Endometrium (tissue), 2 donors: ENCODE results near the gene ZFP2.
A peak's percentile ranks its signal among the peaks of the same experiment; 100 is the strongest.
"Not testable (repeated sequence)": the region's sequence is repeated elsewhere in the genome, so short reads cannot be mapped to it uniquely, and the experiment has no call there.

ENCODE experiments used
- FAIRE-seq: peaks from 2 replicates; lab custom pipeline; 2012; peaks lifted over from hg19 to GRCh38; lab: Jason Lieb, UNC
- donor health status: control.
- donor health status: control.

ZFP2 gene

DNA sequence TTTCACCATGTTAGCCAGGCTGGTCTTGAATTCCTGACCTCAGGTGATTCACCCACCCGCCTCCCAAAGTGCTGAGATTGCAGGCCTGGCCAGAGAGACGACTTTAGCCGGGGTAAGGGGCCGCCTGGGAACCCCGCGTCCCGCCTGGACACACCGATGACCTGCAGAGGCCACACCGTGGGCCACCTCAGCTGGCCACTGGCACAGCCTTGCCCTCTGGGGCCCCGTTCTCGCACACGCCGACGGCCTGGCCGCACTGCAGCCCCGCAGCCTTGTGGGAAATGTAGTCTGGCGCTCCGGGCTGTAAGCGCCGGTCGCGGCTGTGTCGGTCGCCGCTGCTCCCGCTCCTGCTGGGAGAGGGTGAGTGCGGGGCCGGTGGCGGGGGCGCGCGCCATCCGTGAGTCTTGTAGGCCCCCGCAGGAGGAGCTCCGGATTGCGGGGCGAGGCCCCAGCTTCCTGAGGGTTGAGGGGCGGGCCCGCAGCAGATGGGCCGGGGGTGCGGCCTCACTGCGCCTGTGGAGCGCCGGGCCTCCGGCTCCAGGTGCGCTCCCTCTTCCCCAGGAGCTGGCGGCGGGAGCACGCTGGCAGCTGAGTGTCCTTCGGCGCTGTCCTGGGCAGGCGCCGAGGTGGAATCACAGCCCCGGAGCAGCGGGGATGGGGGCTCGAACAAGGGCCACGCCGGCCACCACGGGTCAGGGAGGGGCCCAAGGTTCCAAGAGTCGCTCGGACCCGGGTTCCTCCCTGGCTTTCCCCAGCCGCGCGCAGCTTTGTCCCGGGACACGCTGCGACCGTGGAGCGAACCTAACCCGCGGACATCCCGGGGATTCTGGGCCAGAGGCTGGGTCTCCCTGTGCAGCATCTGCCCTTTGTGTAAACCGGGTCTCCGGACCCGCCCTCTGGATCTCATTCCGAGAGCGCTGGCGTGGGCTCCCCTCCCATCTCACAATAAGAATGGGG lies at the start of gene ZFP2:
TSS of gene ZFP2 (plus strand) at position 299 of the 957 bp plus-strand sequence. CDS start 35,401 bp downstream, outside the sequence.
- FAIRE-seq, result no peak

GRCh38 chr5:178849316-178849715 lies 46.4 kb upstream of the ZFP2 start:
- FAIRE-seq, result no peak

DNA sequence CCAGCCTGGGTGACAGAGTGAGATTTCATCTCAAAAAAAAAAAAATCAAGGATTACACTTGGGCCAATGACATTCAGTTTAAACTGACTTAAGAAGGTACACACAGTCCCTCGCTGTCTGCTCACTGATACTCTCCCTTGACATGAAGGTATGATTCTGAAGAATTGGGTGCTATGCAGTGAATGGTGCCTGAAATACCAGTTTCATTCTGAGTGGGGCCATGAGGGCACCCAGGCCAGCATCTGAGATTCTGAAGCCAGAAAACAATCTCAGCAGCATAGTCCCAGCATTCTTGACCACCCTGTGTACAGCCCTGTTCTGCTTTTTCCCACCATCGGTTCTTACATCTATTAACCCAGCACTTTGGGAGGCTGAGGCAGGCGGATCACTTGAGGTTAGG lies 43.8 kb upstream of the ZFP2 start:
- FAIRE-seq, result no peak

DNA sequence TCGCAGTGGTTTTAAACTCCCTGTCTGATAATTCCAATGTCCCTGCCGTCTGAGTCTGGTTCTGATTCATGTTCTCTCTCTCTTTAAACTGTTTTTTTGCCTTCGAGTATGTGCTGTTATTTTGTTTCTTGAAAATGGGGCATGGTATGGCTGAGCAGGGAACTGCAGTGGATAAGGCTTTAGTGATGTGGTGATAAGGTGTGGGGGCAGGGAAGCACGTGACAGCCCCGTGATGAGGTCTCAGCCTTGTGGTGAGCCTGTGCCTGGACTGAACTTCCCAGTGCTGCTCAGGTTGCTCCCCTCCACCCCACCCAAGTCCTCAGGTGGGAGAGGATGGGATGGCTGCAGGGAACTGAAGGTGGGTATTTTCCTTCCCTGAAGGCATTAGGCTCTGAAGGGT lies 41.4 kb upstream of the ZFP2 start:
- FAIRE-seq, result no peak

GRCh38 chr5:178859625-178860521 lies 35.8 kb upstream of the ZFP2 start, which contains the start of gene ZNF354B:
ZNF354B (plus strand) TSS chr5:178859953; CDS start chr5:178861048, 1,095 bp downstream.
- peak; percentile 86 for FAIRE-seq

- FAIRE-seq, result not testable (repeated sequence)
Measured at GRCh38 chr5:178860615-178861014, 35.1 kb upstream of the ZFP2 start.

DNA sequence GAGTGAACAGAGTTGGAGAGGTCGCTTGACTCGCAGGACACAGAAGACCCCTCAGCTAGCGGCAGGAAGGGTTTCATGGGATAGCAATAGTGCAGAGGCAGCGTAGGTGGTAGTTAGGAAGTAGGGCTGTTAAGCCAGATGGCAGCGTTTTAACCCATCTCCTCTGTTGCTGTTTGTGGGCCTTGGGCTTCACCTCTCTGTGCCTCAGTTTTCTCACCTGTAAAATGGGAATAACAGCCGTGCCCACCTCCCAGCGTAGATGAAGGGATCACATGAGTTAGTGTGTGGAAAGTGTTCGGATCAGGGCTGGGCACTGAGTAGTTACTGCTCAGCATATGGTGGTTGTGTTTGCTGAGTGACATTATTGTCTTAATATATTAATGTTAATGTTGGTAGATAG lies 34.1 kb upstream of the ZFP2 start:
- no peak for FAIRE-seq

DNA sequence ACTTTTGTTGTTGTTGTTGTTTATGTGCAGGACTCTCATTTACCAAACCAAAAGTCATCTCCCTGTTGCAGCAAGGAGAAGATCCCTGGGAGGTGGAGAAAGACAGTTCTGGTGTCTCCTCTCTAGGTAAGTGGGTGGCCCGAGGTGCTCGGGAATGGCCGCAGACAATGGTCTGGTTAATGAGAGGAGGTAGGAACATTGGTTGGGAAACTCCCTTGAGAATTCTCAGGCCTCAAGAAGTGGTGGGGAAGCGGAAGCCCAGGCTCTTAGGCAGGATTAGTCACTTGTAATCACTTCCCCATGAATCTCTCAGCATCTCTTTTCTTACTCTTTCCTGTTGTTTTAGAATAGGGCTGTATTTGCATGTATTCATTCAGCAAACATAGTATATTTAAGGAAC lies 28.8 kb upstream of the ZFP2 start:
- FAIRE-seq, result no peak

DNA sequence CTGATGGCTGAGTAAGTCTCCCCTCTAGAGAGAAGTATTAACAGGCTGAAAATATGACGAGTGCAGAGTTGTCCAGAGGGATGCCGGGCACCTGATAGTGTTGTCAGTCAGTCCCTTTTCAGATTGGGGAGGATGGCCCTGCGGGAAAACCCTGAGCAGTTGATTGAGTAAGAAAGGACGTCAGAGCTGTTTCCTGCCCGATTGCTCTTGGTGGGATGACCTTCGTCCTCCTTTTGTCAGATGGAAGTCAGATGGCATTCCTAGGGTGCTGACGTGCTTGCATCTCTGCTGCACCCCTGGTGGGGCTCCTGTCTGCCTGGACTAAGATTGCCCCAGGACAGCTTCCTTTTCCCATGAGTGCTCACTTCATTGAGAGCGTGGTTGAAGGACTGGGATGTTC lies 26.1 kb upstream of the ZFP2 start:
- no peak for FAIRE-seq

GRCh38 chr5:178870411-178870810 lies 25.3 kb upstream of the ZFP2 start:
- no peak for FAIRE-seq

DNA sequence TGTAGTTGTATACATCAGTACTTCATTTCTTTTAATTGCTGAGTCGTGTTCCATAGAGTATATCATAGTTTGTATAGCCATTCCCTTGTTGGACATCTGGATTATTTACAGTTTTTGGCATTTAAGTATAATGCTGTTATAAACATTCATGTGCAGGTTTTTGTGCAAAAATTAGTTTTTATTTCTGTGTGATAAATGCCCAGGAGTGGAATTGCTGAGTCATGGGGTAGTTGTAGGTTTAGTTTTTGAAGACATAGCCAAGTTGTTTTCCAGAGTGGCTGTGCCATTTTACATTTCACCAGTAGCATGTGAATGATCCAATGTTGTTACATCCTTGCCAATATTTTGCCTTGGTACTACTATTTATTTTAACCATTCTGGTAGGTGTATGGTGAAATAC lies 23.4 kb upstream of the ZFP2 start:
- FAIRE-seq, result no peak

DNA sequence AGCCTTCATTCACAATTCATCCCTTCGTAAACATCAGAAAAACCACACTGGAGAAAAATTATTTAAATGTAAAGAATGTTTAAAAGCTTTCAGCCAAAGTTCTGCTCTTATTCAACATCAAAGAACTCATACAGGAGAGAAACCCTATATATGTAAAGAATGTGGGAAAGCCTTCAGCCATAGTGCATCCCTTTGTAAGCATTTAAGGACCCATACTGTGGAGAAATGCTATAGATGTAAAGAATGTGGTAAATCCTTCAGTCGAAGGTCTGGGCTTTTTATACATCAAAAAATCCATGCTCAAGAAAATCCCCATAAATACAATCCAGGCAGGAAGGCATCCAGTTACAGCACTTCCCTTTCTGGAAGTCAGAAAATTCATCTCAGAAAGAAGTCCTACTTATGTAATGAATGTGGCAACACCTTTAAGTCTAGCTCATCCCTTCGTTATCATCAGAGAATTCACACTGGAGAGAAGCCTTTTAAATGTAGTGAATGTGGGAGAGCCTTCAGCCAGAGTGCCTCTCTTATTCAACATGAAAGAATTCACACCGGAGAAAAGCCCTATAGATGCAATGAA lies 12.5 kb upstream of the ZFP2 start:
- not testable (repeated sequence) for FAIRE-seq

DNA sequence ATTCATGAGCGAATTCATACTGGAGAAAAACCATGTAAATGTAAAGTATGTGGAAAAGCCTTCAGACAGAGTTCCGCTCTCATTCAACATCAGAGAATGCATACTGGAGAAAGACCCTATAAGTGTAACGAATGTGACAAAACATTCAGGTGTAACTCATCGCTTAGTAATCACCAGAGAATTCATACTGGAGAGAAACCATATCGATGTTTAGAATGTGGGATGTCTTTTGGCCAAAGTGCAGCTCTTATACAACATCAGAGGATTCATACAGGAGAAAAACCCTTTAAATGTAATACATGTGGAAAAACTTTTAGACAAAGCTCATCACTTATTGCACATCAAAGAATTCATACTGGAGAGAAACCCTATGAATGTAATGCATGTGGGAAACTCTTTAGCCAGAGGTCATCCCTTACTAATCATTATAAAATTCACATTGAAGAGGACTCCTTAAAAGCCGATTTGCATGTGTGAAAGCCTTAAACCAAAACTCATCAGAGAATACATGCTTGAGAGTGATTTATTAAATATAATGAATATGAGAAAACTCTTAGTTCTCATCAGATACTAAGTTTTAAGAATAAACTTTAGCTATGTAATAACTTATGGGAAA lies 11.8 kb upstream of the ZFP2 start:
- FAIRE-seq, result no peak

GRCh38 chr5:178899289-178899688 lies 3.6 kb downstream of the ZFP2 start:
- no peak for FAIRE-seq

GRCh38 chr5:178902849-178903248 lies 7.1 kb downstream of the ZFP2 start:
- no peak for FAIRE-seq

DNA sequence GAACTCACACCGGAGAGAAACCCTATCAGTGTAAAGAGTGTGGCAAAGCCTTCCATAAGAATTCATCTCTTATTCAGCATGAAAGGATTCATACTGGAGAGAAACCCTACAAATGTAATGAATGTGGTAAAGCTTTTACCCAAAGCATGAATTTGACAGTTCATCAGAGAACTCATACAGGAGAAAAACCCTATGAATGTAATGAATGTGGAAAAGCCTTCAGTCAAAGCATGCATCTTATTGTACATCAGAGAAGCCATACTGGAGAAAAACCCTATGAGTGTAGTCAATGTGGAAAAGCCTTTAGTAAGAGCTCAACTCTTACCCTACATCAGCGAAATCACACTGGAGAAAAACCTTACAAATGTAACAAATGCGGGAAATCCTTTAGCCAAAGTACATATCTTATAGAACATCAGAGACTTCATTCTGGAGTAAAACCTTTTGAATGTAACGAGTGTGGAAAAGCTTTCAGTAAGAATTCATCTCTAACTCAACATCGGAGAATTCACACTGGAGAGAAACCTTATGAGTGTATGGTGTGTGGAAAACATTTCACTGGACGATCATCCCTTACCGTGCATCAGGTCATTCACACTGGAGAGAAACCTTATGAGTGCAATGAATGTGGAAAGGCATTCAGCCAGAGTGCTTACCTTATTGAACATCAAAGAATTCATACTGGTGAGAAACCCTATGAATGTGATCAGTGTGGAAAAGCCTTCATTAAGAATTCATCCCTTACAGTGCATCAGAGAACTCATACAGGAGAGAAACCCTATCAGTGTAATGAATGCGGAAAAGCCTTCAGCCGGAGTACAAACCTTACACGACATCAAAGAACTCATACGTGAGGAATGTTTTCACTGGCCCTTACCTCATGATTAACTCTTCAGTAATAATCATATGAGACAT lies 36.4 kb downstream of the ZFP2 start:
- no peak for FAIRE-seq

GRCh38 chr5:178940569-178941360 lies 45.1 kb downstream of the ZFP2 start, which contains the start of gene ZNF454:
ZNF454 (plus strand) TSS chr5:178941198; CDS start chr5:178942792, 1,594 bp downstream.
- peak; percentile 84 for FAIRE-seq

DNA sequence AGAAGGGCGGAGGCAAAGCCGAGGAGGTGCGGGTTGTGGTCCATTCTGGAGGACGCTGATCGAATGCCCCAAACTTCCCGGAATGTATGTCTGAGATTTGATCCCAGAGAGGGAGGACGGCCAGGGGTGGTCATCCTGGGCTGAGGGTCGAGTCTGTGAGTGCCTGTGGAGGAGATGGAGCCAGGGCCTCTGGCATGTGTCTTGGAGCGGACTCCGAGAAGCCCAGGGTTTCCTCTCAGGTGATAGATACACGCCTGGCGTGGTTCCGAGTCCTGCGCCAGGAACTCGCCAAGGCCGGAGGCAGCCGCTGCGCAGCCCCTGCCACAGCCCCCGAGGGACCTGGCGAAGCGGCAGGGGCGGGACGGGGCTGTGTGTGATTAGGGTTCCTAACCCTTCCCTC lies 45.6 kb downstream of the ZFP2 start:
- no peak for FAIRE-seq

DNA sequence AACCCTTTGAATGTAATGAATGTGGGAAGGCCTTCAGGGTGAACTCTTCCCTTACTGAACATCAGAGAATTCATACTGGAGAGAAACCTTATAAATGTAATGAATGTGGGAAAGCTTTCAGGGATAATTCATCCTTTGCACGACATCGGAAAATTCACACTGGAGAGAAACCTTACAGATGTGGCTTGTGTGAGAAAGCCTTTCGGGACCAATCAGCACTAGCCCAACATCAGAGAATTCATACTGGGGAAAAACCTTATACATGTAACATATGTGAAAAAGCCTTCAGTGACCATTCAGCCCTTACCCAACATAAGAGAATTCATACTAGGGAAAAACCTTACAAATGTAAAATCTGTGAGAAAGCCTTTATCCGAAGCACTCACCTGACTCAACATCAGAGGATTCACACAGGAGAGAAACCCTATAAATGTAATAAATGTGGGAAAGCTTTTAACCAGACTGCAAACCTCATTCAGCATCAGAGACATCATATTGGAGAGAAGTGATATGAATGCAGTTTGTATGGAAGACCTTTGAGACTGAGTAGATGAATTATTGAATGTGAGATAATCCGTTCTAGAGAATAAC lies 69.8 kb downstream of the ZFP2 start:
- FAIRE-seq, result no peak
